Activated CD4-positive, alpha-beta T cell treated with anti-CD3 and anti-CD28 coated beads, Interleukin-2, amount 10 ng/mL, durations not matched to agents 24 days and 14 days (primary cell): ENCODE measurements around the gene UVRAG. TPM values are rescaled to one million over a fixed set of nuclear protein-coding genes. Genes with fewer than 3 reads are reported as not detected.
"Not testable (repeated sequence)": the region's sequence is repeated elsewhere in the genome, so short reads cannot be mapped to it uniquely, and the experiment has no call there.

Source experiments
- DNase-seq: peaks from one replicate; pipeline ENCODE4 v3.0.0; 2022
- H3K27ac Mint-ChIP-seq: one replicate; pipeline ENCODE4 v1.8.0; 2022; ENCODE audit warnings: mild to moderate bottlenecking, mixed read lengths
- H3K27me3 Mint-ChIP-seq: one replicate; pipeline ENCODE4 v1.8.0; 2022; ENCODE audit warnings: mixed read lengths
- H3K36me3 Mint-ChIP-seq: one replicate; pipeline ENCODE4 v1.8.0; 2022; ENCODE audit warnings: low read depth, mild to moderate bottlenecking, mixed read lengths
- H3K4me1 Mint-ChIP-seq: one replicate; pipeline ENCODE4 v1.8.0; 2021; ENCODE audit warnings: mixed read lengths
- H3K4me3 Mint-ChIP-seq: one replicate; pipeline ENCODE4 v1.8.0; 2022; ENCODE audit warnings: mild to moderate bottlenecking, moderate library complexity, mixed read lengths
- H3K9me3 Mint-ChIP-seq: one replicate; pipeline ENCODE4 v1.8.0; 2021; ENCODE audit warnings: mixed read lengths
- intact Hi-C: fragments of 100-400 bp; cut with micrococcal nuclease; formaldehyde crosslinking; loops from one replicate; pipeline ENCODE4 v1.15.1; 2023
- total RNA-seq: library from RNA; stranded (reverse); gene quantifications from 2 replicates; pipeline ENCODE4 v1.2.3, GENCODE V29; 2022

The UVRAG gene
- total RNA-seq, 1 donor from 2014 or later: 19.2 TPM

DNA sequence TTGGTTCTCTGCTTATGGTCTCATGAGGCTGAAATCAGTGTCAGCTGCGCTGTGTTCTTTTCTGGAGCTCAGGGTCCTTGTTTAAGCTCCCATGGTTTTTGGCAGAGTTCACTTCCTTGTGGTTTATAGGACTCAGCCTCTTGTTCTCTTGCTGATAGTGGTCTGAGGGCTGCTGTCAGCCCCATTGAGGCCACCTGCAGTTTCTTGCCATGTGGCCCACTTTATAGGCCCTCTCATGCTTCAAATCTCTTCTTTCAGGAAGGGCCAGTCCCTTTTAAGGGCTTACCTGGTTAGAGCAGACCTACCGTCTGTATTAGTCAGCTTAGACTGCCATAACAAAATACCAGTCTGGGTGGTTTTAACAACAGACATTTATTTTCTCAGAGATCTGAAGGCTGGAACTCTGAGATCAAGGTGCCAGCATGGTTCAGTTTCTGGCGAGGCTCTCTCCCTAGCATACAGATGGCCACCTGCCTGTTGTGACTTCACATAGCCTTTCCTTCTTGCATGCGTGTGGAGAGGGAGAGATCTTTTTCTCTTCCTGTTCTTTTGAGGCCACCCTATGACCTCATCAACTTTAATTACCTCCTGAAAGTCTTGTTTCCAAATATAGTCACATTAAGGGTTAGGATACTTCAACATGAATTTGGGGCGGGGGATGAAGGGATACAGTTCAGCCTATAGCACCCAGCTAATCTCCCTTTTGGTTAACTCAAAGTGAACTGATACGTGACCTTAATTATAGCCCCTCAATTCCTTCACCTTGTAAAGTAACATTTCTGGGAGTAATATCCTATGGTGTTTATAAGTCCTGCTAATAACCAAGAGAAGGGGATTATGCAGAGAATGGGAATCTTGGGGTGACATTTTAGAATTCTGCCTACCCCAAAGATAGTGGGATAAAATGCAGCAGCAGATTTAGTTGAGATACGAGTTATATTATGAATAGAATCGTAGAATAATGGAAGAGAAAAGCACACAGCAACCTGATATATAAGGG, 131.8 kb downstream of the UVRAG start:
- H3K36me3 Mint-ChIP-seq: no peaks in the 10 kb centered on the region
- intact Hi-C loops: no loop called here
- H3K9me3 Mint-ChIP-seq: no peaks in the 10 kb centered on the region

DNA sequence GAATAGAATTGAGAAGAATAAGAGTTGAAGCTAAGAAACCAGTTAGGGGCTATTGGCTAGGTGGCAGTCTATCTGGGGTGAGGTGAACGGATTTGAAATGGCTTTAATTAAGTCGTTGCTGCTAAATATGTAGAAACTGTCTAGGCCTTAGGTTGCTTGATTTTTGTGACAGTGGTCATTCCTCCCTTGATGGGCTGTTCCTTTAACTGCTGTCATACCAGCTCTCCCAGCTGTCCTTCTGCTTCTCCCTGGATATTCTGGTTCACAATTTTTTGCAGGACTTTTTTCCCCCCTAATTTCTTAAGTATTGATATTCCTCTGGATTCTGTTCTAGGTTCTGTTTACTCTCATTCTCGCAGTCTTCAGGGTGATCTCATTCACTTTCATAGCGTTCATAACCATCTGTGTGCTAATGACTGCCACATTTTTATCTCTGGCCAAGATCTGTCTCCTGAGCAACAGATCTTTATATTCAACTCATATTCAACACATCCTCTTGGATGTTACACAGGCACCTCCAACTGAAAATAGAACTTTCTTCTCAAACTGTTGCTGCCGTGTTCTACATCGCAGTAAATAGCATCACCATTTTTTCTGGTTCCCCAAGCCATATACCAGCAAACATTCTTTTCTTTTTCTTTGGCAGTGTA, 134.1 kb downstream of the UVRAG start:
- no peaks in the 10 kb centered on the region for H3K36me3 Mint-ChIP-seq
- no peaks in the 10 kb centered on the region for H3K4me1 Mint-ChIP-seq
- intact Hi-C loops: no loop called here
- DNase-seq: no peak
- H3K4me3 Mint-ChIP-seq: no peak overlapping the region
- H3K27me3 Mint-ChIP-seq: no peaks in the 10 kb centered on the region
- no peak overlapping the region for H3K27ac Mint-ChIP-seq
- no peaks in the 10 kb centered on the region for H3K9me3 Mint-ChIP-seq

More for the DNA sequence above, 131.8 kb downstream of the UVRAG start:
- Mint-ChIP-seq H3K27ac (no peak overlapping the region), H3K27me3 (no peaks in the 10 kb centered on the region), H3K4me1 (no peaks in the 10 kb centered on the region), H3K4me3 (no peak overlapping the region)
- DNase-seq: no peak

DNA sequence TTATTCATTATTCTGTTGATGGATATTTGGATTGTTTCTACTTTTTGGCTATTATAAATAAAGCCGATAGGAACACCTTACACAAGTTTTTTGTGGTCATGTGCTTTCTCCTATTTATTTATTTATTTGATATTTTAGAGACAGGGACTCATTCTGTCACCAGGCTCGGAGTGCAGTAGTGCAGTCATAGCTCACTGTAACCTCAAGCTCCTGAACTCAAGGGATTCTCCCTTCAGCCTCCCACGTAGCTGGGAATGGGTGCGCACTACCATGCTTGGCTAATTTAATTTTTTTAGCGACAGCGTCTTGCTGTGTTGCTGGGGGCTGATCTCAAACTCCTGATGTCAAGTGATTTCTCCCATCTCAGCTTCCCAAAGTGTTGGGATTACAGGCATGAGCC, 135.1 kb downstream of the UVRAG start:
- no peaks in the 10 kb centered on the region for H3K4me1 Mint-ChIP-seq
- no peaks in the 10 kb centered on the region for H3K9me3 Mint-ChIP-seq

DNA sequence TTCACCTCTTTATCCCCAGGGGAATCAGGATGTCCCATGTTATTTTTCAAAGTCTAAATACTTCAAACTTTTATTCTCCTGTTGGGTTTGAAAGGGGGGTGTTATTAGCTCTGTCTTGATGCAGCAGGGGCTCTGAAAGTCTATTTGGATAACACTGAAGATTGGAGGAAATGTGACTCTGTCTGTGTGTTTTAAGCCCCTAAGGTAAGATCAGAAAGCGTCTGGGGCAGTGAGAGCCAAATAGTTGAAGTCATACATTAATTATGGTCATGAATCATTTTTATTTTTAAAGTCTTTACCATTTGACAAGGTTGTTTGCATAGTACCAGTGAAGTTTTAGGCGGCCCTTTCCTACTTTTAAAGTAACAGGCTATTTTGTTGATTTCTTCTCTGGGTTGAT, 139.0 kb downstream of the UVRAG start:
- H3K36me3 Mint-ChIP-seq: peaks cover 6% of the 10 kb centered on the region
- H3K4me3 Mint-ChIP-seq: no peak overlapping the region
- no peak for DNase-seq
- no peaks in the 10 kb centered on the region for H3K27me3 Mint-ChIP-seq
- H3K9me3 Mint-ChIP-seq: no peaks in the 10 kb centered on the region
- intact Hi-C loops: no loop called here
- H3K4me1 Mint-ChIP-seq: no peaks in the 10 kb centered on the region
- H3K27ac Mint-ChIP-seq: no peak overlapping the region

More for the DNA sequence above, 135.1 kb downstream of the UVRAG start:
- H3K27me3 Mint-ChIP-seq: no peaks in the 10 kb centered on the region
- intact Hi-C loops: no loop called here
- H3K36me3 Mint-ChIP-seq: no peaks in the 10 kb centered on the region
- no peak overlapping the region for H3K27ac Mint-ChIP-seq
- H3K4me3 Mint-ChIP-seq: no peak overlapping the region
- no peak for DNase-seq

DNA sequence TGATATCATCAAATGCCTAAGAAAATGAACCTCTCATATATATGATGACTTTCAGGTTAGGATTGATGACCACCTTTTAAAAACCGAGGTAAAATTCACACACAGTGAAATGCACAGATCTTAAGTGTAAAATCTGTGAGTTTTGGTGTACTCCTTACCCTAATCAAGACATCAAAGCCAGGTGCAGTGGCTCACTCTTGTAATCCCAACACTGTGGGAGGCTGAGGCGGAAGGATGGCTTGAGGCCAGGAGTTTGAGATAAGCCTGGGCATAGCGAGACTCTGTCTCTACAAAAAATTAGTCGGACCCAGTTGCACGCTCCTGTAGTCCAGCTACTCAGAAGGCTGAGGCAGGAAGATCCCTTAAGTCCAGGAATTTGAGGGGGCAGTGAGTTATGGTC, 140.4 kb downstream of the UVRAG start:
- Mint-ChIP-seq H3K27me3 (no peaks in the 10 kb centered on the region), H3K4me1 (no peaks in the 10 kb centered on the region), H3K9me3 (no peaks in the 10 kb centered on the region), H3K4me3 (no peak overlapping the region), H3K27ac (no peak overlapping the region), H3K36me3 (peaks cover 6% of the 10 kb centered on the region)
- intact Hi-C loops: no loop called here
- no peak for DNase-seq

DNA sequence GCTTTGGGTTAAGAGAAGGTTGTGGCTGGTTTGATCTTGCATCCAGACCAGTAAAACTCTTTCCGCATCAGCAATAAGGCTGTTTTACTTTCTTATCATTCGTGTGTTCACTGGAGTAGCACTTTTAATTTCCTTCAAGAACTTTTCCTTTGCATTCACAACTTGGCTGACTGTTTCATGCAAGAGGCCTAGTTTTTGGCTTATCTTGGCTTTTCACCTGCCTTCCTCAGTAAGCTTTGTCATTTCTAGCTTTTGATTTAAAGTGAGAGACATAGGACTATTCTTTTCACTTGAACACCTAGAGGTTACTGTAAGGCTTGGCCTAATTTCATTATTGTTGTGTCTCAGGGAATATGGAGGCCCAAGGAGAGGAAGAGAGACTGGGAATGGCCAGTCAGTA, 144.5 kb downstream of the UVRAG start:
- Mint-ChIP-seq H3K4me1 (no peaks in the 10 kb centered on the region), H3K9me3 (no peaks in the 10 kb centered on the region), H3K27ac (no peak overlapping the region), H3K27me3 (no peaks in the 10 kb centered on the region), H3K4me3 (no peak overlapping the region), H3K36me3 (peaks cover 8% of the 10 kb centered on the region)
- no peak for DNase-seq
- intact Hi-C loops: no loop called here

DNA sequence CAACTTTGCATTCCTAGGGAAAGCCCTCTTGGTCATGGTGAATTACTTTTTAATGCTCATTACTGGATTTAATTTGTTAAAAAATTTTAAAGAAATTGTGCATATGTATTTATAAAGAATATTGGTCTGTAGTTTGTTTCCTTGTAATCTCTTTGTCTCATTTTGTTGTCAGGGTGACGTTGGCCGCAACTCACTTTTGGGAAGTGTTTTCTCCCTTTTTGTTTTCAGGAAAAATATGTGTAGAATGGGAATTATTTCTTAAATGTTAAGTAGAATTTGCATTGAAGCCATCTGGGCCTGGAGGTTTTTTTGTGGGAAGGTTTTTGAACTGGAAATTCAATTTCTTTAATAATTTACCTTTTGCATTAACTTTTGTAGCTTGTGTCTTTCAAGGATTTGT, 149.1 kb downstream of the UVRAG start:
- H3K27ac Mint-ChIP-seq: no peak overlapping the region
- no peak overlapping the region for H3K4me3 Mint-ChIP-seq
- H3K4me1 Mint-ChIP-seq: peaks cover 6% of the 10 kb centered on the region
- H3K27me3 Mint-ChIP-seq: no peaks in the 10 kb centered on the region
- intact Hi-C loops: no loop called here
- H3K9me3 Mint-ChIP-seq: peaks cover 1% of the 10 kb centered on the region
- H3K36me3 Mint-ChIP-seq: peaks cover 4% of the 10 kb centered on the region
- DNase-seq: no peak

DNA sequence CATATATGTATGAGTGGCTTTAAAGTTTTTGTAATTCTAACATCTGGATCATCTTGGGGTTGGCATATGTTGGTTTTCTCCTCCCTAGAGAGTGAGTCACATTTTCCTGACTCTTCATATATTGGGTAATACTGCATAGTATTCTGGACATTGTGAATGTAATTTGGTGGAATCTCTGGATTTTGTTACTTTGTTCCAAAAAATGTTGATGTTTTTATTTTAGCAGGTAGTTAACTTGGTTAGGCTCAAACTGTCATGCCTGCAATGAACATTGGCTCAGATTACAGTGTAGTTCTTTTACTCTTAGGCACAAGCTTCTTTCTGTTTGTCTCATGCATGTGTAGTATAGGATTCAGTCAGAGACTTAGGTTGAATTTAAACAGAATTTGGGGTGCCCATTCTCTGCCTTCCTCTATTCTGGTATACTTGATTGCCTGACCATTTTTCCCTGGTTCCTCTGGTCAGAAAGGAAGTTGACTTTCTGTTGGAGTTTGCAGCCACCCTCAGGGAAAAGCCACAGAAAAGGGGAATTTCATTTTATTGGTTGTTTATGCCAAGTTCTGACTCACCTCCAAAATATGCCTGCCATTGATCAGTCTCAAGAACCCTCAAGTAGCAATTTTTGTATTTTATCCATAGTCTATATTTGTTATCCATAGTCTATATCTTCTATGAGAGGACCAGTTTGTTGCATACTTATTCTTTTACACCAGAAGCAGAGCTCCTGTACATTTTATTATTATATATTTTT, 151.7 kb downstream of the UVRAG start:
- peaks cover 3% of the 10 kb centered on the region for H3K9me3 Mint-ChIP-seq
- no peak overlapping the region for H3K4me3 Mint-ChIP-seq
- intact Hi-C loops: no loop called here
- no peak for DNase-seq
- H3K4me1 Mint-ChIP-seq: peaks cover 9% of the 10 kb centered on the region
- H3K36me3 Mint-ChIP-seq: peaks cover 4% of the 10 kb centered on the region
- H3K27ac Mint-ChIP-seq: peak overlapping the region; percentile 13
- H3K27me3 Mint-ChIP-seq: no peaks in the 10 kb centered on the region

DNA sequence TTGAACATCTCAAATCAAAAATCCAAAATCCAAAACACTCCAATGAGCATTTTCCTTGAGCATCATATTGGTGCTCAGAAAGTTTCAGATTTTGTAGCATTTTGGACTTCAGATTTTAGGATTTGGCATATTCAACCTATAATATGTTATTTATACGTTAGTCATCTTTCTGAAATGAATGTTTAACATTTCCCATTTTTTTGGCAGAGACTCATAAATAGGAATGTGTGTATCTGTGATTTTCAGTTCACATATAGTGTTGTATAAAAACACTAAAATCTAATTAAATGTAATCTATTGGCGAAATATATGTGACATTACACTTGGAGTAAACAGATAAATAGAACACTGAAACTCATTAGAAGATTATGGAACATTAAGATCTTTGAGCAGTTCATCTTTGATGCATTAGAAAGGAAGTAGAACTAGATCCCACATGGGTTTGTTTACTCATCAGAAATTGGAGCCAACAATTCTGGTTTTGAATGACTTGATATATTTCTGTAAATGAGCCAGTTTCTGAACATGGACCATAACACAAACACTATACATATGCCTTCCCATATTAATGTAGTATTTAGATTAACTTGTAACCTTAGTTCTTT, 153.1 kb downstream of the UVRAG start:
- Mint-ChIP-seq H3K27me3 (no peaks in the 10 kb centered on the region), H3K4me1 (peaks cover 9% of the 10 kb centered on the region), H3K9me3 (peaks cover 10% of the 10 kb centered on the region), H3K4me3 (no peak overlapping the region), H3K27ac (no peak overlapping the region), H3K36me3 (peaks cover 9% of the 10 kb centered on the region)
- no peak for DNase-seq
- intact Hi-C loops: no loop called here

DNA sequence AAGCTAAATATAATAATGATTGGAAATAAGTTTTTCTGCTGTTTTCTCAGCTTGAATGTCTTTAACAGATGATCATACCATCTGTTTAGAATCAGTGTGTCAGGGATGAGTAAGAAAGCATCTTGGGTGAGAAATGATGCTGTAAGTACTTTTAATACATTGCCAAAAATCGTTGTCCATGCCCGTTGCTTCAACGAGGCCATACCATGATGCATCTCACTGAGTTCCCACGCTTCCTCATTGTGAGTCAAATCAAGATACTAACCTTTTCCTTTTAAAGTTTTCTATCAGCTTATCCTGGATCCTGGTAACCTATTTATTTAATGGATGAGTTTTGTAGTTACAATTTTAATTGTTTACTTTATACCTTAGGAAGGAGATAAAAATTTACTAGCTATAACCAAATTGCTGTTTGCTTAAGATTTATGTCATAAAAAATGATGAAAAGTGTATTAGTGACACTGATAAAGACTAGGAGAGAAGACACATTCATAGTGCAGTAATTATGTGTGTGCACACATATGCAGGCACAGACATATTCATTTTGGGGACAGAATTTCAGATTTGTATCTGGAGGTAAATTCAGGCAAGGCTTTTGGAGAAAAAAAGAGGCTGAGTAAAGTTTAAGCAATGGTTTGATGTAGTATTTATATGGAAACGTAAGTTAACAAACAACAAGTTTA, 154.8 kb downstream of the UVRAG start:
- intact Hi-C loops: no loop called here
- no peak for DNase-seq
- peaks cover 11% of the 10 kb centered on the region for H3K36me3 Mint-ChIP-seq
- peaks cover 9% of the 10 kb centered on the region for H3K4me1 Mint-ChIP-seq
- peaks cover 13% of the 10 kb centered on the region for H3K9me3 Mint-ChIP-seq
- H3K27ac Mint-ChIP-seq: no peak overlapping the region
- no peaks in the 10 kb centered on the region for H3K27me3 Mint-ChIP-seq
- H3K4me3 Mint-ChIP-seq: no peak overlapping the region

DNA sequence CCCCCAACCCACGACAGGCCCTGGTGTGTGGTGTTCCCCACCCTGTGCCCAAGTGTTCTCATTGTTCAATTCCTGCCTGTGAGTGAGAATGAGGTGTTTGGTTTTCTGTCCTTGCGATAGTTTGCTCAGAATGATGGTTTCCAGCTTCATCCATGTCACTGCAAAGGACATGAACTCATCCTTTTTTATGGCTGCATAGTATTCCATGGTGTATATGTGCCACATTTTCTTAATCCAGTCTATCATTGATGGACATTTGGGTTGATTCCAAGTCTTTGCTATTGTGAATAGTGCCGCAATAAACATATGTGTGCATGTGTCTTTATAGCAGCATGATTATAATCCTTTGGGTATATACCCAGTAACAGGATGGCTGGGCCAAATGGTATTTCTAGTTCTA, 158.7 kb downstream of the UVRAG start:
- H3K36me3 Mint-ChIP-seq: peaks cover 11% of the 10 kb centered on the region
- H3K27me3 Mint-ChIP-seq, H3K4me1 Mint-ChIP-seq, H3K27ac Mint-ChIP-seq, intact Hi-C loops, H3K4me3 Mint-ChIP-seq, DNase-seq: not testable (repeated sequence)
- peaks cover 13% of the 10 kb centered on the region for H3K9me3 Mint-ChIP-seq

DNA sequence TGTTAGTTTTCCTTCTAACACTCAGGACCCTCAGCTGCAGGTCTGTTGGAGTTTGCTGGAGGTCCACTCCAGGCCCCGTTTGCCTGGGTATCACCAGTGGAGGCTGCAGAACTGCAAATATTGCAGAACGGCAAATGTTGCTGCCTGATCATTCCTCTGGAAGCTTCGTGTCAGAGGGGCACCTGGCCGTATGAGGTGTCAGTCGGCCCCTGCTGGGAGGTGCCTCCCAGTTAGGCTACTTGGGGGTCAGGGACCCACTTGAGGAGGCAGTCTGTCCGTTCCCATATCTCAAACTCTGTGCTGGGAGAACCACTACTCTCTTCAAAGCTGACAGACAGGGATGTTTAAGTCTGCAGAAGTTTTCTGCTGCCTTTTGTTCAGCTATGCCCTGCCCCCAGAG, 164.1 kb downstream of the UVRAG start:
- DNase-seq, H3K27ac Mint-ChIP-seq, intact Hi-C loops, H3K27me3 Mint-ChIP-seq, H3K36me3 Mint-ChIP-seq, H3K9me3 Mint-ChIP-seq, H3K4me3 Mint-ChIP-seq, H3K4me1 Mint-ChIP-seq: not testable (repeated sequence)

DNA sequence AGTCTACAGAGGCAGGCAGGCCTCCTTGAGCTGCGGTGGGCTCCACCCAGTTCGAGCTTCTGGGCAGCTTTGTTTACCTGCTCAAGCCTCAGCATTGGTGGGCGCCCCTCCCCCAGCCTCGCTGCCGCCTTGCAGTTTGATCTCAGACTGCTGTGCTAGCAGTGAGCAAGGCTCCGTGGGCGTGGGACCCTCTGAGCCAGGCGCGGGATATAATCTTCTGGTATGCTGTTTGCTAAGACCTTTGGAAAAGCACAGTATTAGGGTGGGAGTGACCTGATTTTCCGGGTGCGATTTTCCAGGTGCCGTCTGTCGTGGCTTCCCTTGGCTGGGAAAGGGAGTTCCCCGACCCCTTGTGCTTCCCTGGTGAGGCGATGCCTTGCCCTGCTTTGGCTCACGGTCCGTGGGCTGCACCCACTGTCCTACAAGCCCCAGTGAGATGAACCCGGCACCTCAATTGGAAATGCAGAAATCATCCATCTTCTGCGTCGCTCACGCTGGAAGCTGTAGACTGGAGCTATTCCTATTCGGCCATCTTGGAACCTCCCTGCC, 164.5 kb downstream of the UVRAG start:
- H3K9me3 Mint-ChIP-seq, intact Hi-C loops, H3K27me3 Mint-ChIP-seq, H3K4me3 Mint-ChIP-seq, H3K4me1 Mint-ChIP-seq, DNase-seq, H3K27ac Mint-ChIP-seq: not testable (repeated sequence)
- peaks cover 14% of the 10 kb centered on the region for H3K36me3 Mint-ChIP-seq
